GM19351 (cell line): ENCODE data around the gene ANKRD9.
A peak's percentile ranks its signal among the peaks of the same experiment; 100 is the strongest.
"Not testable (repeated sequence)": the region's sequence is repeated elsewhere in the genome, so short reads cannot be mapped to it uniquely, and the experiment has no call there.

ENCODE experiments used
- ATAC-seq: cut with Tn5 transposase; IDR thresholded peaks from one replicate; pipeline ENCODE4 v1.9.1; 2021; ENCODE audit warnings: mild to moderate bottlenecking, moderate library complexity; ENCODE audit not compliant: unreplicated experiment

The ANKRD9 gene

GRCh38 chr14:102509746-102510615, at the start of gene ANKRD9:
Gene ANKRD9 (minus strand): TSS chr14:102509776. CDS start chr14:102507889, 1,887 bp downstream.
- peak; percentile 86 for ATAC-seq

GRCh38 chr14:102558556-102558955, 49.0 kb upstream of the ANKRD9 start:
- ATAC-seq: no peak

DNA sequence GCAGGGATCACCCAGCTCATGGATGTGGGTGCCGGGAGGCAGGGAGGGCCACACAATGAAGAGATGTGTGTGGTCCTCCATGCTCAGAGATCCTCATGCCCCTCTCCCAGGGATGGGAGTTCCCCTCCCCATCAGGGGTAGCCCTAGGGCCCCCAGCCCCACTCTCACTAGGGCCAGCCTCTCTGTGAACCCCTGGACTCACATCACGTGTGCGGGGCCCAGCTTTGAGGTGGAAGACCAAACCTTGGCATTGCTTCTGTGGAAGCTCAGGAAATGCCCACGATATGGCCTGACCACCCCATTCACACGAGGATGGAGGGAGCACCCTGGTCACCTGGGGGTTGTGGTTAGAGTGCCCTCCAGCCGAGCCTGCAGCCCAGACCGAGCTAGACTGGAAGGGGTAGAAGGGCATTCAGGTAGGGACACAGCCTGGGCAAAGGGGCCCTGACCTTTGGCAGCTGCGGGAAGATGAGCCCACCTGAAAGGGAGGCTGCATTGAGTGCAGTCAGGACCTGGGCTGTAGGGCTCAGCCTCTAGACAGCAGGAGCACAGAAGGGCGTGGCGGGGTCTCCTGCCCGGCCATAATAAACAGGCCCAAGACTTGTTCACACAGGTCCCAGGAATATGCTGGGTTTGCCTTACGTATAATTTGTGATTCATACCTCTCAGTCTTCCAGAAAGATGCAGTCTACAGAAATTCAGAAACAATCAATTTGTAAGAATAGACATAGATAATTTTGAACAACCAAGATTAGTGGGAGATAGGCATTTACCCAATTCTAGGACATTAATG, 48.1 kb upstream of the ANKRD9 start:
- ATAC-seq: no peak

GRCh38 chr14:102556098-102556677, 46.6 kb upstream of the ANKRD9 start:
- ATAC-seq: no peak

DNA sequence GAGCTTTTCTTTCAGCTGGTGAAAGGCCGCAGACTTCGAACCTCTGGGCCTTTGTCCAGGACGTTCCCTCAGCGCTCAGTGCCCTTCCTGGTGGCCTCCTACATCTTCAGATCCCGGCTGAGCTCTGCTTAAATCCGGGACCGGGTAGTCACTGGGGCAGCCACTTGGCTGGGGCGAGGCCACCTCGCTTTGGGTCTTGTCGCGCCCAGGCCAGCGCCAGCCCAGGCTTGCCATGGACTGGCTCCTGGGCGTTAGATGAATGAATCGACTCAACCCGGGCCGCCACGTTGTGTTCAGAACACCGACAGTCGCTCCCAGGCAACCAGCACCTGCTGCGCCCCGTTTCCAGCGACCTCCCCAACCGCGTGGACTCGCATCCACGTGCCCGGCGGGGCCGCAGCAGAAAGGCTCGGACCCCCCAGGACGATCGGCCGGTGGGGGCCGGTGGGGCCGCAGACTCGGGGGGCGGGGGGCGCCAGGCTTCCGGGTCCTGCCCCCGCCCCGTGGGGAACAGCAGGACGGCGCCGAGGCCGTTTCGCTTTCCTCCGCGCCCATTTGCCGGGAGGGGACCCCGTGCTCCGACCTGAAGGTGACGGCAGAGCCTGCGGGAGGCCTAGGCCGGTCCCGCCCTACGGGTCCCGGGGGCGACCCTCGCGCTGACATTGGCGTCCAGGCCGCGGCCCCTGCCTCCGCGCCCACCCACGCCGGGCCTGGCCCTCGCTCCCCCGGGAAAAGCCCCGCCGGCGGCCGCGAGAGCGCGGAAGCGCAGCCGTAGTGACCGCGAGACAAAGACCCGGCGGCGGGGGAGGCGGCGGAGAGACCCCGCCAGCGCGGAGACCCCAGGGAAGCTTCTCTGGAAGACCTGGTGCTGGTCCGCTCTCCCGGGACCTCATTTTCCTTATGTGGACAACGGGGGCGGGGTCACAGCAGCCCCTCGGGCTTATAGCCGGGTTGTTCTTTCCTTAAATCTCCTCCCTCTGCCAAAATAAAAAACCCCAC, 45.5 kb upstream of the ANKRD9 start:
- peak; percentile 54 for ATAC-seq

DNA sequence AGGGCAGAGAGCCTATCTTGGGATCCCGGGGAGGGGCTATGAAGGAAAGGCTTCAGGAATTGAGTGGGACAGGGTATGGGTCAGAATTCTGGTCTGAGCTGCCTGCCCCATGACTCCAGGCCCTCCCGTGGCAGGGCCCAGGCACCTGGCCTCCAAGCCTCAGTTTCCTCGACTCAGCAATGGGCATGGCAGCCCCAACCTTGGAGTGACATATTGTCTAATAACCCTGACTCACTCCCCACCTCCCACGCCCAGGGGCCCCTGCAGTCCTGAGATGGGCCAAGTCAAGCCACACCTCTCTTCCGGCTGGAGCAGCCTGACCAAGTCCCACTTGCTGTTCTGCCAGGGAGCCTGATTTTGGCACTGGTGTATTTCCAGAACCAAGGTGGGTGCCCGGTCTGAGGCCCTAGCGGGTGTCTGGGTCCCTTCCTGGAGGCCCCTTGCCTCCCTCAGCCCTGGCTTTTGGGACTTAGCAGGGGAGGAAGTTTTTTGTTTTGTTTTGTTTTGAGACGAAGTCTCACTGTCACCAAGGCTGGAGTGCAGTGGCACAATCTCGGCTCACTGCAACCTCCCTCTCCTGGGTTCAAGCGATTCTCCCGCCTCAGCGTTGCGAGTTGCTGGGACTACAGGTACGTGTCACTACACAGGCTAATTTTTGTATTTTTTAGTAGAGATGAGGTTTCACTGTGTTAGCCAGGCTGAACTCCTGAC, 42.6 kb upstream of the ANKRD9 start:
- ATAC-seq: peak; percentile 60

GRCh38 chr14:102550927-102551401, 41.4 kb upstream of the ANKRD9 start:
- not testable (repeated sequence) for ATAC-seq

DNA sequence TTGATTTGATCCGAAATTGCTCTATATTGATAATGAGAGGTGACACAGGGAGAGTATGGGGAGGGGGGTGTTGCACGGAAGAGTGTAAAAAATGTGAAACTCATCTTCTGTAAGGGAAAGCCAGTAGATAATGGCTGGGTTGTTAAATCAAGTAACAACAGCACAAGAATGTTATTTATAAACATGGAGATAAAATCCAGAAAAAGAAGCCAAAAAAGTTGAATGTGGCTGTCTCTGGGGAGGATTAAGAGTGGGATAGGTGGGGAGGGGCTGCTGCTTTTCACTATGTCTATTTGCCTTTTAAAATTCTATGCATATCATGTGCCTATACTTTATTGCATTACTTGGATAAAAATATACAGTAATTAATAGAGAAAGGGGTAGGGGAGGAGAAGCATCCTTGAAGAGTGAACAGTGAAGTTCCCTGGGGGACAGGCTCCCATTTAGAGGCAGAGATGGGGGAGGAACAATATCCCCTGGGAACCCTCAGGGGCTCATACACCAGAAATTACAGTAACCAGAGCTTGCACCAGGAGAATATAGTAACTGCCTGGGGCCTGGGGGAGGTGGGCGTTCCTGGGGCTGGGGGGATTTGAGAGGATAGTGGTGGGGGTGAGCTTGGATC, 39.2 kb upstream of the ANKRD9 start:
- no peak for ATAC-seq

DNA sequence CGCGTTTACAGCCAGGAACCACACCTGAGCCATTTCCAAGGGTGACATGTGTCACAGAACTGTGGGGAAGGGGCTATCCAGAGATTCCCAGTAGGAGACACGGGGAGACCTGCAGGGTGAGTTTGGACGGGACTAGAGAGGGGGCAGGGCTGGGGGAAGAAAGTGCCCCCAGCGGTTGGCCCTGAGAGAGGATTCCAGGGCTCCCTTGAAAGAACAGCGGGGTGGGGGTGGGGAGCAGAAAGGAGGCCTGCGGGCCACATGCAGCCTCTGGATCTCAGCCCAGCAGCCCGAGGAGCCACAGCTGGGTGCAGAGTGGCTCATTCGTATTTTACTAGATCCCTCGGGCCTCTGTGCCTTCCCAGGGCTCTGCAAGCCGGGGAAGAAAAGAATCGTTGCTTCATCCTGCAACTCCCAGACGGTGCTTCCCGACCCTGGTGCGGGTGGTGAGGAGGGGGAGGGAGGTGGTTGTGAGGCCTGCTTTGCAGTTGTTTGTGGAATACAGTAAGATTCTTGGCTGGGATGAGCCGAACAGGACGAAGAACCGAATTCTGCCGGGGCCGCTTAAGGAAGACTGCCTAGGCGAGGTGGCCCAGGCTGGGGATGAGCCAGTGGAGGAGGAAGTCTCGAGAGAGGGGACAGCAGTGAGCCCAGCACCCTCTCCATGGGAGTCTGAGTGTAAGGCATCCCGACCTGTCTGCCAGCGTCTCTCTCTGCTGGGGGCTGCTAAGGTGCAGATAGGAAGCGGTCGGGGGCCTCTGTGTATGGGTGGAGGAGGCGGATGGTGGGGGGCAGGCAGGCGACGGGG, 36.1 kb upstream of the ANKRD9 start:
- no peak for ATAC-seq

GRCh38 chr14:102544747-102545460, 35.3 kb upstream of the ANKRD9 start:
- ATAC-seq: no peak

DNA sequence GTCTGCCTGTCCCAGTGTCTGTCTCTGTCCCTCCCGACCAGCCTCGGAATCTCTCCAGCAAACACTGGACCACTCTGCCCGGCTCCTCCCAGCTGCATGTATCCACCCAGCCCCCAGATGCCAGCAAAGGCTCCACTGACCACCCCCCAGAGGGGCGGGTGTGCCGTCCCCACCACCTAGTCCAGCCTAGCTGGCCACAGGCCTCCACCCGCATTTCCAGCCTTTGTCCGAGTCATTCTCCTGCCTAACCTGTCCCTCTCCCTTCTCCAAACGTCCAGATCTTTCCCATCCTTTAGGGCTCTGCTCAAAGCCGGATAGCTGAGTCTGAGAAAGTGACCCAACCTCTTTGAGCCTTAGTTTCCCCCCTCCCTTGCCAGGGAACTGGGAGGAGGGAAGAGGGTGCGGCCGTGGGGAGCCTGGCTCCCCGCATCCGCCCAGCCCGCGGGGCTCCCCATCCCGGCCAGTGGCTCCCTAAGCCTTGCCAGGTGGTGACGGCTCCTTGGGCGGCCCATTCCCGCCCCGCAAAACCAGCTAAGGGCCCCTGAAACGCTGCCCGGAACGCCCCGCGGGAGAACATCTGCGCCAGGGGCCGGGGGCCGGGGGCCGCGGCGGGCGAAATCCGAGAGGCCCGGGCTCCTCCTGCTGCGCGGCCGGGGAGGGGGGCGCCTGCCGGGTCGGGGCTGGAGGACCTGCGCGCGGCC, 34.6 kb upstream of the ANKRD9 start:
- ATAC-seq: no peak

- ATAC-seq: no peak
These were observed 32.2 kb upstream of the ANKRD9 start for GRCh38 chr14:102541771-102542170.

DNA sequence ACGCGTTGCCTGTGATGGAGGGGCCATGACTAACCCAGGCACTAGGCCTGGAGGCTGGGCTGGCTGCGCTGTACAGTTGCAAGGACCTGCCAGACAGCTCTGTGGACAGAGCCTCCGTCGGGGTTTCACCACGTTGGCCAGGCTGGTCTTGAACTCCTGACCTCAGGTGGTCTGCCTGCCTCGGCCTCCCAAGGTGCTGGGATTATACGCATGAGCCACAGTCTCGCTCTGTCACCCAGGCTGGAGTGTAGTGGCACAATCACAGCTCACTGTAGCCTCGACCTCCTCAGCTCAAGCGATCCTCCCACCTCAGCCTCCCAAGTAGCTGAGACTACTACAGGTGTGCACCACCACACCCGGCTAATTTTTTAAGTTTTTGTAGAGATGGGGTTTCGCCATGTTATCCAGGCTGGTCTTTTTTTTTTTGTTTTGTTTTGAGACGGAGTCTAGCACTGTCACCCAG, 31.5 kb upstream of the ANKRD9 start:
- not testable (repeated sequence) for ATAC-seq

DNA sequence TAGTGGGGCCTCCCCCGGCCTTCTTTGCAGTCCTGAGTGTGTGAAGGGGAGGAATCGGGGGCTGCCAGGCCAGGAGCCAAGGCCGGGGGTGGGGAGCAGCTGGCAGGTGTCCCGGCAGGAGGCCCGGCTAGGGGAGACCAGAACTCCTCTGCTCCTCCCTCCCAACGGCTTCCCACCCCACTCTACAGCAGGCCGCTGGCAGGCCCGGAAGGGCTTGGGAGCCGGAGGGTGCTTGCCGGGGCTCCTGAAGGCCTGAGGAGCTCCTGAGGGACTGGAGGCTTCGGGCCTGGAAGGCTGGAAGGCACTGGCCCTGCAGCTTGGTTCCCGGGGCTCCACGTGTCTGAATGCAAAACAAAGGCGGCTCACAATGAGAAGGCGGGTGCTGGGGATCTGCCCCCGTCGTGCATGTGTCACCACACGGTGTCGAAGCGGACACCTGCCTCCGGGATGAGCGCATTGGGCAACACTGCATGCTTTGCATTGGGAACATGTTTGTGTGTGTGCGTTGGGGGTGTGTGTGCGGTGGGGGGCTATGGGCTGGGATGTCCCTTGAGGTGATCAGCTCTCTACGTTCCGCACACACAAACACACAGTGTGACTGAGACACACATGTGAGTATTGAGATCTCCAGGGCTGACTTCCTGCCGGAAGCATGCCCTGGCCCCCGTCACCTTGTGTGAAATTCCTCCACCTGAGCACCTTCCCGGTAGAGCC, 30.9 kb upstream of the ANKRD9 start:
- no peak for ATAC-seq

- no peak for ATAC-seq
These were observed 30.2 kb upstream of the ANKRD9 start for GRCh38 chr14:102539544-102540314.
